Tongue (tissue), 2 donors: ENCODE data around the gene MRPL17. TPM values are rescaled to one million over a fixed set of nuclear protein-coding genes. Genes with fewer than 3 reads are reported as not detected.

Source experiments
- DNase-seq: peaks from one replicate; pipeline ENCODE4 v3.0.0-alpha.2; 2015
- total RNA-seq: library from RNA; depleted of rRNA; stranded (reverse); fragments of >200 nt; gene quantifications from one replicate; pipeline ENCODE4 v1.2.3, GENCODE V29; 2014

MRPL17 gene
- total RNA-seq, 1 donor from 2014 or later = 29.2 TPM

- no peak for DNase-seq
Observed at GRCh38 chr11:6632116-6633073, 50.7 kb downstream of the MRPL17 start.

DNA sequence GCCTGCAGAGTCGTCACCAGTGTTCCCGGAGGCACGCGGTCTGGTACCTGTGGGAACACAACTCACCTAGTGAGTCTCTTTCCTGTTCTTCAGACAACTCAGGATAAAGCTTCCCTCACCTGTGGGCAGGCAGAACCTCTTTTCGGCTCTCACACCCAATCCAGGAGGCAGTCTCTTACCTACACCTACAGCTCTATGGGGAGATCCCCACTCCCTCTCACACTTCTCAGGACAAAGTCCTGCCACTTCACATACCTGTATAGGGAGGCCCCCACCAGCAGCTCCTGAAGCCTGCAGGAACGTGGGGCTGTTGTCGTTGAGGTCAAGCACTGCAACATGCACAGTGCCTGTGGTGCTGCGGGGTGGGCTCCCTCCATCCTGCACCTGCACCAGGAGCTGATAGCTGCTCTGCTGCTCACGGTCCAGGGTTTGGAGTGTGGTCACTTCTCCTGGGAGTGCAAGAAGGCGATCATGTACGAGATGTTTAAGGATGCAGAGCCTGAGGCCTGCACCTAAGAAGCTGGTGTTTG is 51.7 kb downstream of the MRPL17 start:
- no peak for DNase-seq

DNA sequence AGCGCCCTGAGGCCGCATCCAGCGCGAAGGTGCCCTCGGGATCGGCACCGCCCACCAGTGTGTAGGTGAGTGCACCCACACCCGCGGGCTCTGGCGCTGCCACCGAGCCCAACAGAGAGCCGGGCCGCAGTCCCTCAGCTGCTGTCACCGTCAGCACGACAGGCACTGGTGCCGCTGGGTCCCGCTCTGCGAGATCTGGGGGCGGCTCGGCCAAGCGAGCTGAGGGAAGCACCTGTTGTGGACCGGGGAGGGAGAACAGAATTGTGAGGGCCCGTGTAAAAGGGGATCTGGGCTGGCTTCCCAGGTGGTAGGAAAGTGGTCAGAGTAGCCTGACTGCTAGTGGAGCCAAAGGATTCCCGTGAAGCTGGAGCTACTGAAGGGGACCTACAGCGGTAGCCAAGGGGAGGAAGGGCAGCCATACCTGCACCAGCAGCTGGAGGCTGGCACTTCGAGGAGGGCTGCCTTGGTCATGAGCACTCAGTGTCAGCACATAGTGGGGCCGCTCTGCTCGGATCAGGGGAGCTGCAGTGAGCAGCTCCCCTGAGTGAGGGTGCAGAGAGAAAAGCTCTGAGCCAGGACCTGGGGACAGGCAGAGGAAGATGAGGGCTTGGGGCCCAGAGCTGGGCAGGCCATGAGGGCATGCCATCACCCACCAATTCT is 52.4 kb downstream of the MRPL17 start:
- DNase-seq = no peak

Other genes starting within 250 kb of the MRPL17 start
- 0.31 TPM for gene HPX, start 242.4 kb downstream of the MRPL17 start, total RNA-seq
- gene TRIM3, start 209.4 kb downstream of the MRPL17 start, total RNA-seq = 21.1 TPM
- 31.8 TPM for gene ARFIP2, start 202.0 kb downstream of the MRPL17 start, total RNA-seq
- 28.9 TPM for gene TIMM10B, start 201.8 kb downstream of the MRPL17 start, total RNA-seq
- gene DNHD1, start 186.1 kb downstream of the MRPL17 start, total RNA-seq = 7.0 TPM
- gene RRP8, start 79.7 kb downstream of the MRPL17 start, total RNA-seq = 18.4 TPM
- gene ILK, start 79.6 kb downstream of the MRPL17 start, total RNA-seq = 167 TPM
- 20.6 TPM for gene TAF10, start 71.1 kb downstream of the MRPL17 start, total RNA-seq
- 59.9 TPM for gene TPP1, start 63.9 kb downstream of the MRPL17 start, total RNA-seq
- 64.6 TPM for gene DCHS1, start 27.5 kb downstream of the MRPL17 start, total RNA-seq
- not detected for gene OR2AG2, start 88.6 kb upstream of the MRPL17 start, total RNA-seq
- not detected for gene OR2AG1, start 99.7 kb upstream of the MRPL17 start, total RNA-seq
- gene OR6A2, start 116.3 kb upstream of the MRPL17 start, total RNA-seq = 0.10 TPM
- not detected for gene OR10A5, start 162.3 kb upstream of the MRPL17 start, total RNA-seq
- gene OR10A2, start 179.7 kb upstream of the MRPL17 start, total RNA-seq = not detected
- gene OR10A4, start 193.3 kb upstream of the MRPL17 start, total RNA-seq = not detected
- not detected for gene OR2D2, start 209.2 kb upstream of the MRPL17 start, total RNA-seq
- gene OR2D3, start 237.7 kb upstream of the MRPL17 start, total RNA-seq = not detected
- 0.51 TPM for gene ZNF215, start 243.1 kb upstream of the MRPL17 start, total RNA-seq